Muscle of leg (tissue), 11 donors: Measurements from ENCODE around the gene WASF3. TPM values are rescaled to one million over a fixed set of nuclear protein-coding genes. Genes with fewer than 3 reads are reported as not detected.
"Not testable (repeated sequence)": the region's sequence is repeated elsewhere in the genome, so short reads cannot be mapped to it uniquely, and the experiment has no call there.

Source experiments
- DNase-seq: peaks from one replicate; pipeline ENCODE4 v3.0.0; 2013
- H3K27ac ChIP-seq: one replicate; pipeline ENCODE4 v1.5.1; 2013; ENCODE audit warnings: mild to moderate bottlenecking, low read length, control low read depth
- H3K27me3 ChIP-seq: one replicate; pipeline ENCODE4 v1.6.1; 2013; ENCODE audit warnings: low read length; ENCODE audit not compliant: control insufficient read depth, insufficient read depth
- H3K36me3 ChIP-seq: one replicate; pipeline ENCODE4 v1.6.1; 2013; ENCODE audit warnings: low read length; ENCODE audit not compliant: control insufficient read depth, insufficient read depth
- H3K4me1 ChIP-seq: one replicate; pipeline ENCODE4 v1.6.1; 2013; ENCODE audit warnings: low read length; ENCODE audit not compliant: control insufficient read depth, insufficient read depth
- H3K4me3 ChIP-seq: one replicate; pipeline ENCODE4 v1.5.1; 2013; ENCODE audit warnings: low read length, control low read depth
- H3K9me3 ChIP-seq: replicated peaks from 2 replicates; pipeline ENCODE4 v1.6.1; 2013; ENCODE audit warnings: low read depth, low read length; ENCODE audit not compliant: control insufficient read depth
- WGBS: methylation state at CpG from one replicate; pipeline ENCODE4 v1.1.5; 2013; ENCODE audit warnings: missing lambda C conversion rate; ENCODE audit not compliant: insufficient coverage; 5-methylcytosine and 5-hydroxymethylcytosine counted together
- polyA plus RNA-seq, 8 donors: library from polyadenylated mRNA; unstranded; fragments of 120-200 nt; gene quantifications; one replicate each; pipeline versions ENCODE4 v1.2.1 to v1.2.3, GENCODE V29; 2013; ENCODE audit warnings: inconsistent platforms in 1 of 8, low replicate concordance in 1 of 8; ENCODE audit not compliant: insufficient read length in 8 of 8, insufficient read depth in 1 of 8
- total RNA-seq: library from RNA; stranded (reverse); fragments of 120-200 nt; gene quantifications from one replicate; pipeline ENCODE4 v1.2.4, GENCODE V29; 2013

WASF3 gene
- total and polyA plus RNA-seq, 9 donors, result 6.2 to 14.7 (median 12.0) TPM

- no peaks in the 10 kb centered on the region for H3K4me1 ChIP-seq
- H3K36me3 ChIP-seq, result no peaks in the 10 kb centered on the region
- DNase-seq, result no peak
- WGBS, result 81% methylated on average over 3 of the region's 5 CpGs
- no peaks in the 10 kb centered on the region for H3K9me3 ChIP-seq
- no peaks in the 10 kb centered on the region for H3K27me3 ChIP-seq
- H3K4me3 ChIP-seq, result no peak overlapping the region
- no peak overlapping the region for H3K27ac ChIP-seq
Measured at GRCh38 chr13:26718872-26719271, 161.4 kb downstream of the WASF3 start.

- Histone ChIP-seq H3K4me3 (no peak overlapping the region), H3K9me3 (no peaks in the 10 kb centered on the region), H3K4me1 (no peaks in the 10 kb centered on the region), H3K27me3 (no peaks in the 10 kb centered on the region), H3K27ac (no peak overlapping the region), H3K36me3 (no peaks in the 10 kb centered on the region)
- no CpG with 5 or more reads among the region's 5 CpGs for WGBS
- no peak for DNase-seq
Measured at GRCh38 chr13:26719356-26719945, 162.0 kb downstream of the WASF3 start.

- Histone ChIP-seq H3K4me1 (no peaks in the 10 kb centered on the region), H3K27ac (no peak overlapping the region), H3K9me3 (no peaks in the 10 kb centered on the region), H3K27me3 (no peaks in the 10 kb centered on the region), H3K4me3 (no peak overlapping the region), H3K36me3 (no peaks in the 10 kb centered on the region)
- WGBS, result 76% methylated on average over 21 of the region's 26 CpGs
- DNase-seq, result peak; percentile 31
Measured at GRCh38 chr13:26721251-26722121, 164.0 kb downstream of the WASF3 start.

GRCh38 chr13:26722321-26722720 is 164.8 kb downstream of the WASF3 start:
- no peaks in the 10 kb centered on the region for H3K27me3 ChIP-seq
- WGBS, result 100% methylated on average over 1 of the region's 5 CpGs
- H3K36me3 ChIP-seq, result no peaks in the 10 kb centered on the region
- no peak overlapping the region for H3K4me3 ChIP-seq
- no peak for DNase-seq
- H3K9me3 ChIP-seq, result no peaks in the 10 kb centered on the region
- no peak overlapping the region for H3K27ac ChIP-seq
- no peaks in the 10 kb centered on the region for H3K4me1 ChIP-seq

GRCh38 chr13:26723620-26724019 is 166.1 kb downstream of the WASF3 start:
- H3K4me3 ChIP-seq, H3K36me3 ChIP-seq, H3K4me1 ChIP-seq, H3K9me3 ChIP-seq, H3K27me3 ChIP-seq, DNase-seq, H3K27ac ChIP-seq: not testable (repeated sequence)
- 89% methylated on average over 3 of the region's 31 CpGs for WGBS

GRCh38 chr13:26726684-26727083 is 169.2 kb downstream of the WASF3 start:
- Histone ChIP-seq H3K4me3 (no peak overlapping the region), H3K4me1 (no peaks in the 10 kb centered on the region), H3K9me3 (no peaks in the 10 kb centered on the region), H3K36me3 (no peaks in the 10 kb centered on the region), H3K27me3 (no peaks in the 10 kb centered on the region), H3K27ac (no peak overlapping the region)
- DNase-seq, result peak; percentile 49
- WGBS, result 80% methylated on average over 1 of the region's 8 CpGs

GRCh38 chr13:26727122-26727521 is 169.6 kb downstream of the WASF3 start:
- Histone ChIP-seq H3K4me1 (no peaks in the 10 kb centered on the region), H3K9me3 (no peaks in the 10 kb centered on the region), H3K27ac (no peak overlapping the region), H3K27me3 (no peaks in the 10 kb centered on the region), H3K36me3 (no peaks in the 10 kb centered on the region), H3K4me3 (no peak overlapping the region)
- WGBS, result no CpG with 5 or more reads among the region's 3 CpGs
- DNase-seq, result peak; percentile 21

GRCh38 chr13:26727633-26728032 is 170.2 kb downstream of the WASF3 start:
- Histone ChIP-seq H3K36me3 (no peaks in the 10 kb centered on the region), H3K27me3 (no peaks in the 10 kb centered on the region), H3K4me3 (no peak overlapping the region), H3K27ac (no peak overlapping the region), H3K9me3 (no peaks in the 10 kb centered on the region), H3K4me1 (no peaks in the 10 kb centered on the region)
- no peak for DNase-seq

GRCh38 chr13:26735677-26736076 is 178.2 kb downstream of the WASF3 start:
- peaks cover 2% of the 10 kb centered on the region for H3K27me3 ChIP-seq
- no peak for DNase-seq
- no peak overlapping the region for H3K4me3 ChIP-seq
- 67% methylated on average over 4 of the region's 9 CpGs for WGBS
- H3K4me1 ChIP-seq, result no peaks in the 10 kb centered on the region
- H3K9me3 ChIP-seq, result no peaks in the 10 kb centered on the region
- H3K36me3 ChIP-seq, result no peaks in the 10 kb centered on the region
- no peak overlapping the region for H3K27ac ChIP-seq
